ENCODE measurements around the gene KLF16.

The KLF16 gene

DNA sequence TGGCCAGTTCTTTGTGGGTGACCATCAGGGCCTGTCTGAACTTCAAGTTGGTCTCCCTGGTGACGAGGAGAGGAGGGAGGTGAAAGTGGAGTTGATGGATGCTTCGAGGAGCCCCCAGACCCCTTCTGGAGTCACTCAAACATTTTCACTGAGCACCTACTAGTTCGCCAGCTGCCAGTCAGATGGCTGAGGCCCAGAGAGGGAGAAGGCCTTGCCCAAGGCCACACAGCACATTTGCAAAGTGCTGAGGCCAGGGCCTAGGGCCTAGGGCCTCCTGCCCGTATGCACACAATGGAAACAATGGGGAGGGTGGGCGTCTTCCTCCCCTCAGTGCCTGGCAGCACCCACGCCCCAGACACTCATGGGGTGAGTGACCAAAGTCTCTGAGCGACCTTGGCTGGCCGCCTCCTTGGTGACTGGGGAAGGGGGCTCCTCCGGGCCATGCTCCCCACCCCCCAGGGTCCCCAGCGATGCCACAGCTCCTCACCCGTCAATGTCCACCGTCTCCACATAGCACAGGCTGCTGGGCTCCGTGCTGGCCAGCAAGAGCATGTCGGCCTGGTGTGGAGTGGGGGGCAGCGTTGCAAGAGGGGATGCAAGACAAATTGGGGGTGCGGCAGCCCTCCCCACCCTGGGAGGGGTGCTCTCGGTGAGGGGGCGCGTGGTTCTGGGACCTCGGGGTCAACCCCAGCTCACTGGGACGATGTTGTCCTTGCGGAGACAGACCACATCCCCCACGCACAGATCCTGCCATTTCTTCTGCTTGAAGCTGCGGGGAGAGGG lies 57.8 kb downstream of the KLF16 start:
- no peak for DNase-seq

DNA sequence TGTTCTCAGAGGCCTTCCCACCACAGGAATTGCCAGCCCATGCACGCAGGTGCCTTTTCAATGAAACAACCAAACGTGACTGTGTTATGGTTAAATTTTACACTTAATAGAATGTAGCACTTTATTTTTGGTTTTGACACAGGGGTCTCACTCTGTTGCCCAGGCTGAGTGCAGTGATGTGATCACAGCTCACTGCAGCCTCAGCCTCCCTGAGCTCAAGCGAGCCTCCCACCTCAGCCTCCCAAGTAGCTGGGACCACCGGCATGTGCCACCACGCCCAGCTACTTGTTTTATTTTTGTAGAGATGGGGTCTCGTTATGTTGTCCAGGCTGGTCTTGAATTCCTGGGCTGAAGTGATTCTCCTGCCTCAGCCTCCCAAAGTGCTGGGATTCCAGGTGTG lies 58.5 kb downstream of the KLF16 start:
- DNase-seq, result no peak
